A549 treated with CORT108297 at 1 μM for 4 hours (cell line): ENCODE data around the gene FAM236A. TPM values are rescaled to one million over a fixed set of nuclear protein-coding genes. Genes with fewer than 3 reads are reported as not detected.

Experiments
- total RNA-seq: library from RNA; stranded (reverse); fragments of 200-300 nt; extraction: Qiagen RNA extraction; gene quantifications from 5 replicates; pipeline ENCODE4 v1.2.3, GENCODE V29; 2022

Gene FAM236A
- not detected in 5 replicates for total RNA-seq

GRCh38 chrX:72937906-72938305 is at the start of gene FAM236A:
TSS of gene FAM236A (plus strand) at chrX:72938206. CDS start at chrX:72938263, 57 bp downstream.

GRCh38 chrX:72912315-72912714 is 25.7 kb upstream of the FAM236A start, which contains the start of gene FAM236C:
TSS of gene FAM236C (plus strand) at chrX:72912615. CDS start at chrX:72912715, 100 bp downstream.

GRCh38 chrX:72943819-72944169 is 5.8 kb downstream of the FAM236A start, which contains the start of gene DMRTC1:
TSS of gene DMRTC1 (minus strand) at chrX:72943837. CDS start at chrX:72875694, 68,143 bp downstream.

Other genes with a start within 250 kb of the FAM236A start
- 19.6 to 26.4 TPM (median 24.5 TPM) in 5 replicates for gene PHKA1, start 223.9 kb upstream of the FAM236A start, total RNA-seq
- gene DMRTC1B, start 161.3 kb upstream of the FAM236A start, total RNA-seq: 0.09 to 0.24 TPM in 2 of 5 replicates, not detected in the others
- gene FAM236B, start 155.5 kb upstream of the FAM236A start, total RNA-seq: not detected in 5 replicates
- not detected in 5 replicates for gene FAM236D, start 130.0 kb upstream of the FAM236A start, total RNA-seq
- not detected in 5 replicates for gene FAM236C, start 25.6 kb upstream of the FAM236A start, total RNA-seq
- gene DMRTC1, start 5.6 kb downstream of the FAM236A start, total RNA-seq: 0.07 TPM in 1 of 5 replicates, not detected in the others
- not detected in 5 replicates for gene PABPC1L2B, start 64.7 kb downstream of the FAM236A start, total RNA-seq
- not detected in 5 replicates for gene PABPC1L2A, start 141.3 kb downstream of the FAM236A start, total RNA-seq